Right ventricle myocardium inferior (tissue), 1 donor: ENCODE data around the gene FOXP3. TPM values are rescaled to one million over a fixed set of nuclear protein-coding genes. Genes with fewer than 3 reads are reported as not detected.

ENCODE experiments used
- ATAC-seq: fragments of 200-7000 bp; cut with Tn5 transposase; one replicate; pipeline ENCODE4 v1.9.1; 2020; ENCODE audit warnings: mild to moderate bottlenecking, moderate library complexity
- DNase-seq: peaks from one replicate; pipeline ENCODE4 v3.0.0; 2021; ENCODE audit errors: missing footprints
- intact Hi-C: fragments of 100-400 bp; cut with DNase I; formaldehyde crosslinking; loops from one replicate; pipeline ENCODE4 v1.11.0; 2022
- total RNA-seq: library from RNA; stranded (reverse); fragmentation: NEBNext Ultra II Directional; extraction: Animal tissue kit (Norgen Biotek cat#: 25700); gene quantifications from one replicate; pipeline ENCODE4 v1.2.1, GENCODE V29; 2021
- donor health status: DM: no; HTN: yes; CAD: no; lungs with severe emphysema.

The FOXP3 gene
- total RNA-seq, 1 donor from 2014 or later = not detected

DNA sequence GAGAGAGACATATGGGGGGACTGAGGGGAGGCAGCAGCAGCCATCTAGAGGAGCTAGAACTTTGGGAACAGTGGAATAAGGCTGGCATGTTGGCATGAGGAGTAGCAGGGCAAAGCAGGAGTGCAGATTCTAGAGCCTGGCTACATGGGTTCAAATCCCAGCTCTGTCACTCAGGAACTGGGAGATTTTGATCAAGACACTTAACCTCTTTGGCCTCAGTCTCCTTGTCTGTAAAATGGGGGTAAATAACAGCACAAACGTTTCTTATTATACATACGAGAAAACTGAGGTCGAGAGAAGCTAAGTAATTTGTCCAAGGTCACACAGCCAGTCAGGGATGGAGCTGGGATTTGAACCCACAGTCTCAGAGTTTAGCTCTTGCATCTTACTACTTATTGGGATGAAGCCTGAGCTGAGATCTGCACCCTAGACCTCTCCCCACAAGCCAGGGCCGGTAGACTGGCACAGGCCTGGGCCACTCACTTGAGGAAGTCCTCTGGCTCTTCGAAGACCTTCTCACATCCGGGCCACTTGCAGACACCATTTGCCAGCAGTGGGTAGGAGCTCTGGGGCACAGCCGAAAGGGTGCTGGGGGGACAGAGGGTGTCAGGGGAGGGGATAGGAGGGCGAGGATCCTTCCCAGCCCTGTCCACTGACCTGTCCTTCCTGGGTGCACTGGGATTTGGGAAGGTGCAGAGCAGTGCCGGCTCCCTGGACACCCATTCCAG lies 8.1 kb downstream of the FOXP3 start:
- no peak for ATAC-seq
- no peak for DNase-seq
- intact Hi-C loops = no loop called here

DNA sequence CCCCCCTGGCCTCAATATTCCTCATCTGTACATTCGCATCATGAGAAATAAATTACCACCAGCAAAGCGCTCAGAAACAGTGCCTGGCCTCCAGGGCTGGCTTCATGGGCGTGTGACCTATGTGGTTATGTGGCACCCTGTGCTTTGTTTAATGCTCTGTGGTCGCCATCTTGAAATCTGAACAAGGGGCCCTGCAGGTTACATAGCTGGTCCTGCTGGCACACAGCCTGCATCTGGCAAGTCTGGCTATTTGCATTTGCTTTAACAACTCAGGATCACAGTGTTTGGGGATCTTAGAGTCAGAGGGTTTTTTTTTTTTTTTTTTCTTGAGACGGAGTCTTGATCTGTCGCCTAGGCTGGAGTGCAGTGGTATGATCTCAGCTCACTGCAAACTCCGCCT lies 9.9 kb downstream of the FOXP3 start:
- no peak for DNase-seq
- ATAC-seq = no peak
- intact Hi-C loops = no loop called here

DNA sequence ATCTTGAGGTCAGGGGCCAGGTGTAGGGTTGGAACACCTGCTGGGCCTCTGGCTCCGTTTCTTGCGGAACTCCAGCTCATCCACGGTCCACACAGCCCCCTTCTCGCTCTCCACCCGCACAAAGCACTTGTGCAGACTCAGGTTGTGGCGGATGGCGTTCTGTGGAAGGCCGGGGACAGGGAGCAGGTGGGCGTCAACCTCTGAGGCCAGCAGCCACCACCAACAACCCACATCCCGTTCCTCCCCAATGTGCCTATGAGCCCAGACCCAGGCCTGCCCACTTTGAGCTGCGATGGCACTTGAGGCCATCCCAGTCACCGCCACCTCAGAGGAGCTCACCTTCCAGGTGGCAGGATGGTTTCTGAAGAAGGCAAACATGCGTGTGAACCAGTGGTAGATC lies 13.2 kb downstream of the FOXP3 start:
- ATAC-seq (no peak), DNase-seq (no peak)
- intact Hi-C loops = no loop called here

DNA sequence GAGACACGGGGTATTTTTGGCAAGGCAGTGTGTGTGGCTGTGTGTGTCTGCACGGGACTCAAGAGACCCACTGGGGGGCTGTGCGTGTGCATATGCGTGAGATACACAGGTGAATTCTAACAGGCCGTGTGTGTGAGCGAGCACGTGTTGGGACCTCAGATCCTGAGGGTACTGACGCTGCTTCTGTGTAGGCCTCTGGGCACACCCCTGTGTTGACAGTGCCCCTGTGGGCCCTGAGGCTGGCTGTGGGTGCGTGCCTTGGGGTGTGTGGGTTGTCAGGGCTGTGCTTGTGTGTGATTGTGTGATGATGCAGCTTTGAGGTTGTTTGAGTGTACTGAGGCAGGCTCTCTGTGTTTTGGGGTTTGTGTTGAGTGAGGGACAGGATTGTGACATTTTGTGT lies 13.9 kb downstream of the FOXP3 start:
- intact Hi-C loops = no loop called here
- ATAC-seq (no peak), DNase-seq (no peak)

DNA sequence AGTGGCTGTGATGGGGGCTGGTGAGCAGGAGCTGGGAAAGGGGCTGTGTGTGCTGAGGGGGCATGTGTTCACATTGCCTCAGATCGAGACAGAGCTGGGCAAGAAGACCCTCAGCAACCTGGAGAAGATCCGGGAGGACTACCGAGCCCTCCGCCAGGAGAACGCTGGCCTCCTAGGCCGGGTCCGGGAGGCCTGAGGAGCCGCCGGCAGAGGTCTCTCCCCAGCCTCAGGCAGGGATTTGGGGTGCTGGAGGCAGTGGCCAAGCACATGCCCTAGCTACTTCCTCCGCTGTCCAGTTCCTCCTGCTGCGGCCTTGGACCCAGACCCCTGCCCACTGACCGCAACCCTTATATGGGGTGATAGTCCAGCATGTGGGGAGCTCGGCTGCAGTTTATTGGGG lies 14.4 kb downstream of the FOXP3 start:
- DNase-seq (no peak), ATAC-seq (no peak)
- intact Hi-C loops = no loop called here

DNA sequence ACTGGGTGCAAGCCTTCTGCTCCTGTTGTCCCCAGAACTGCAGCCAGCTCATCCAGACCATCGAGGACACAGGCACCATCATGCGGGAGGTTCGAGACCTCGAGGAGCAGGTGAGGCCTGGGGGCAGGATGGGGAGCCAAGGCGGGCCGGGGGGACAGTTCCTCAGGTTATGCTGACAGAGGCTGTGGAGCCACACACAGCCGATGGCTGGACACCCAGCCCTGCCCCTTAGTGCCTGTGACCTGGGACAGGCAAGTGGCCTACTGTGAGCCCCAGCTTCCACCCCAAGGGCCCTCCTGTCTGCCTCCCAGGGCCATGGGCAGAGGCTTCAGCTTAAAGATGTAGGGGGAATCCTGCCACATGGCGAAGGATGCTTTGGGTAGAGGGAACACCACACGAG lies 14.9 kb downstream of the FOXP3 start:
- no peak for ATAC-seq
- DNase-seq = no peak
- intact Hi-C loops = no loop called here

DNA sequence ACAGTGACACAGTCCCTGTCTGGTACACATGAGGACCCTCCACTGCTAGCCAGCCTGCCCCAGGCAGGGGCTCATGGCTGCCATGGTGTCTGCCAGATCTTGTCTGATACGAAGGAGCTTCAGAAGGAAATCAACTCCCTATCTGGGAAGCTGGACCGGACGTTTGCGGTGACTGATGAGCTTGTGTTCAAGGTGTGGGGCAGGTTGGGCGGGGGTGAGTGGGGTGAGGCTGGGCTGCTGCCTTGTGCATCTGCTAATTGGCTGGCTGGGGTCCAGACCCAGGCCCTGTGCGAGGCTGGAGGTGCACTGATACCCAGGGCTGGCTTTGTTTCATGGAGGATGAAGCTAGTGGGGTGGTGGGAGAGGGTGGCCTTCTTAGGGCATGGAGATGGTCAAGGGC lies 15.4 kb downstream of the FOXP3 start:
- no peak for DNase-seq
- intact Hi-C loops = no loop called here

DNA sequence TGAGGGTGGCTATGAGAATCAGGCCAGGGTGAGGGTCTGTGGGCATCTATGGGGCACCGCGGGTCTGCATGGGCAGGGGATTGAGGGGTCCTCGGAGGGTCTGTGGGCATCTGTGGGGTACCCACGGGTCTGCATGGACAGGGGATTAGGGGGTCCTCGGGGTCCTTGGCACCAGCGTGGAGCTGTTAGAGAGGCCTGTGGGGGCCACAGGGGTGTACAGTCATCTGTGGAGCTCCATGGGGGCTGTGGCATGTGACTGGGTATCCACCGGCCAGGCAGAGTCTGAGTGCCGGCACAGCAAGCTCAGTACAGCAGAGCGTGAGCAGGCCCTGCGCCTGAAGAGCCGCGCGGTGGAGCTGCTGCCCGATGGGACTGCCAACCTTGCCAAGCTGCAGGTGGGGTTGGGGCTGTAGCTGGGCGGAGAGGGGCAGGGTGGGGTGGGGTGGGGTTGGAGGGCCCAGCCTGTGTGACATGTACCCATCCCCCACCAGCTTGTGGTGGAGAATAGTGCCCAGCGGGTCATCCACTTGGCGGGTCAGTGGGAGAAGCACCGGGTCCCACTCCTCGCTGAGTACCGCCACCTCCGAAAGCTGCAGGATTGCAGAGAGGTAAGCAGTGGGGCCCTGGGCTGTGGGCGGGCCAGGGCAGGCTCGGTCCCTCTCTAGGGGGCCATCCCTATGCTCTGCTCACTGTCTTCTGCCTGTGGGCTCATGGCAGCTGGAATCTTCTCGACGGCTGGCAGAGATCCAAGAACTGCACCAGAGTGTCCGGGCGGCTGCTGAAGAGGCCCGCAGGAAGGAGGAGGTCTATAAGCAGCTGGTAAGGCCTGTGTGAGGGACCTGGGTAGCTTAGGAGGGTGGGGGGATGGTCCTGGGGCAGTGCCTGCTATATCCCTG lies 16.3 kb downstream of the FOXP3 start:
- ATAC-seq (no peak), DNase-seq (no peak)
- intact Hi-C loops = no loop called here

More for the DNA sequence above, 15.4 kb downstream of the FOXP3 start:
- no peak for ATAC-seq

DNA sequence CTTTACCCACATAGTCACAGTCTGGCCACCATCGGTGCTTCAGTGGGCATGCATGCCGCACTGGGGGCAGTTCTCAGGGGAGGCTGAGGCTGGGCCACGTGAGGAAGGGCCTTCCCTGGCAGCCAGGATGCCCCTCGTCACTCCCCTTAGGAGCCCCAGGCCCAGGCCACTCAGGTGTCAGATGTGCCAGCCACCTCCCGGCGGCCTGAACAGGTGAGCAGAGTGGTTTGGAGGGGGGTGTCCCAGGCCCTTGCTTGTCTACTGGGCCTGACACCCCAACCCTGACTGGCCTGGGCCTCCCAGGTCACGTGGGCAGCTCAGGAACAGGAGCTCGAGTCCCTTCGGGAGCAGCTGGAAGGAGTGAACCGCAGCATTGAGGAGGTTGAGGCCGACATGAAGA lies 17.2 kb downstream of the FOXP3 start:
- intact Hi-C loops = no loop called here
- DNase-seq = no peak

DNA sequence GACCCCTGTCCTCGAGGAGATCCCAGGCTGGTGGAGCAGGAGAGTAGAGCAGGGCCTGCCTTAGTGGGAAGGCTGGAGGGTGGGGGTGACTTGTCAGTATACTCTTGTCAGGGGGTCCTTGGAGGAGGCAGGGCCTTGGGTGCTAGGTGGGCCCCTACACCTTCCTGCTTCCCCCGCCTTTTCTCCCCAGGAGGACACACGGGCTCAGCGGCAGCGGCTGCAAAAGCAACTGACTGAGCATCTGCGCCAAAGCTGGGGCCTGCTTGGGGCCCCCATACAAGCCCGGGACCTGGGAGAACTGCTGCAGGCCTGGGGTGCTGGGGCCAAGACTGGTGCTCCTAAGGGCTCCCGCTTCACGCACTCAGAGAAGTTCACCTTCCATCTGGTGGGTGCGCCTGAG lies 18.0 kb downstream of the FOXP3 start:
- intact Hi-C loops = no loop called here
- ATAC-seq = no peak

More for the DNA sequence above, 17.2 kb downstream of the FOXP3 start:
- no peak for ATAC-seq

DNA sequence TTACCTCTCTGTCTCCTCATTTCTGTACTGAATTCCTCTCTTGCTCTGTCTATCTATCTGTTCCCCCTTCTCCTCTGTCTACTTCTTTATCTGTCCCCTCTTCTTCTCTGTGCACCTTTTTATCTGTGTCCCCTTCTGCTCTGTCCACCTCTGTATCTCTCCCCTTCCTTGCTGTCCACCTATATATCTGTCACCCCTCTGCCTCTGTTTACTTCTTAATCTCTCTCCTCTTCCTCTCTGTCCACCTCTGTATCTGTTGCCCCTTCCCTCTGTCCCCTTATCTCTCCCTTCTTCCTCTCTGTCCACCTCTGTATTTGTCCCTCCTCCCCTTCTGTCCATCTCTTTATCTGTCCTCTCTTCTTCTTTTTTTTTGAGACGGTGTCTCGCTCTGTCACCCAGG lies 20.3 kb downstream of the FOXP3 start:
- ATAC-seq (no peak), DNase-seq (no peak)
- intact Hi-C loops = no loop called here

More for the DNA sequence above, 18.0 kb downstream of the FOXP3 start:
- no peak for DNase-seq

DNA sequence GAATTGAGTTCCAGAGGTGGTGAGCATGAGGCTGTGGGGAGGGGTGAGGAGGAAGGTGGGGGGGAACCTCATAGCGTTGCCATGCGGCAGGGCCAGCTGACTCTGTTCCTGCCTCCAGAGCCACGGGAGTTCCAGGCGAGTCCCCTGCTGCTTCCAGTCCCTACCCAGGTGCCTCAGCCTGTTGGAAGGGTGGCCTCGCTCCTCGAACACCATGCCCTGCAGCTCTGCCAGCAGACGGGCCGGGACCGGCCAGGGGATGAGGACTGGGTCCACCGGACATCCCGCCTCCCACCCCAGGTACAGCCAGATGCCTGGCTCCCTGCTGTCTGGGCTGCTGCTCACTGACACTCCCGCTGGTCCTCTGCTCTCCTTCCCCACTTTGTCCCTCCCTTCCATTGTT lies 21.3 kb downstream of the FOXP3 start:
- ATAC-seq (no peak), DNase-seq (no peak)
- intact Hi-C loops = no loop called here

DNA sequence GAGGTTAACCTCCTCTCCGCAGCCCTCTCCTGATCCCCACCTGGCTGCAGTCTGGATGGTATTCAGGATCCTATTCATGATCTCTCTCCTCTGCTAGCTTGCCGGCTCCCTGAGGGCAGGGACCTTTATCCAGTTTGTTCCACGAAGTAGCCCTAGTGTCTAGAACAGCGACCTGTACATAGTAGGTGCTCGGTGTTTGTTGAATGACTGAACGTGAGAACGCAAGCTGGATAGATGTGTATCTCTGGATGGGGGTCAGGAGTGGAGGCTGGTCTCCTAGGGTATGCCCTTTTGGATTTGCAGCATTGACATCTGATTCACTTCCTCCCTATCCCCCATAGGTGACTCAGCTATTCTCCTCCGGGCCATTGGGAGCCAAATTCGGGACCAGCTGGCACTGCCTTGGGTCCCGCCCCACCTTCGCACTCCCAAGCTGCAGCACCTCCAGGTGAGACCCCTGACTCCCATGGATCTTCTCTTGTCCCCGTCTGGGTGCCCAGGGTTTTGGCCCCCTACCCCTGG lies 21.9 kb downstream of the FOXP3 start:
- ATAC-seq (no peak), DNase-seq (no peak)
- intact Hi-C loops = no loop called here

DNA sequence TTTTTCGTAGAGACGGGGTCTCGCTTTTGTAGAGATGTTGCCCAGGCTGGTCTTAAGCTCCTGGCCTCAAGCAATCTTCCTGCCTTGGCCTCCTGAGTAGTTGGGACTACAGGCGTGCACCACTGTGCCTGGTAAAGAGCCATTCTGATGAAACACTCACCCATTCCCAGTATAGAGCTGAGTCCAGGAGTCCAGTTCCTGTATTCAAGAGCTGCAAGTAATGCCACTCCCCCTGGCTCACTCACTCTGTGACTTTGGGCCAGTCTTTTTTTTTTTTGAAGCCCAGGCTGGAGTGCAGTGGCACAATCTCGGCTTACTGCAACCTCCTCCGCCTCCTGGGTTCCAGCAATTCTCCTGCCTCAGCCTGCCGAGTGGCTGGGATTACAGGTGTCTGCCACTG lies 25.8 kb downstream of the FOXP3 start:
- intact Hi-C loops = no loop called here

DNA sequence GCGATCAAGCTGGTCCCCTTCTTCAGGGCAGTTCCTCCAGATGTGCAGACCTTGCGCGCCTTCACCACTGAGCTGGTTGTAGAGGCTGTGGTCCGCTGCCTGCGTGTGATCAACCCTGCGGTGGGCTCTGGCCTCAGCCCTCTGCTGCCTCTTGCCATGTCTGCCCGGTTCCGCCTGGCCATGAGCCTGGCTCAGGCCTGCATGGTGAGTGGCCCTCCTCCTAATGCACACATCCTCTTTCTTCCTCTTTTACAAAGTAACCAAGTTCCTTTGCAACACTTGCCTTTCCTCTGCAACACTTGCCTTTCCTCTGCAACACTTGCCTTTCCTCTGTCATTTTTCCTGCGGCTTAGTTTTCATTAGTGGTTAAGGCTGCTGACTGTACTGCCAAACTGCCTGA lies 27.4 kb downstream of the FOXP3 start:
- DNase-seq = peak; percentile 77
- intact Hi-C loops = no loop called here

More for the DNA sequence above, 25.8 kb downstream of the FOXP3 start:
- DNase-seq (no peak), ATAC-seq (no peak)

DNA sequence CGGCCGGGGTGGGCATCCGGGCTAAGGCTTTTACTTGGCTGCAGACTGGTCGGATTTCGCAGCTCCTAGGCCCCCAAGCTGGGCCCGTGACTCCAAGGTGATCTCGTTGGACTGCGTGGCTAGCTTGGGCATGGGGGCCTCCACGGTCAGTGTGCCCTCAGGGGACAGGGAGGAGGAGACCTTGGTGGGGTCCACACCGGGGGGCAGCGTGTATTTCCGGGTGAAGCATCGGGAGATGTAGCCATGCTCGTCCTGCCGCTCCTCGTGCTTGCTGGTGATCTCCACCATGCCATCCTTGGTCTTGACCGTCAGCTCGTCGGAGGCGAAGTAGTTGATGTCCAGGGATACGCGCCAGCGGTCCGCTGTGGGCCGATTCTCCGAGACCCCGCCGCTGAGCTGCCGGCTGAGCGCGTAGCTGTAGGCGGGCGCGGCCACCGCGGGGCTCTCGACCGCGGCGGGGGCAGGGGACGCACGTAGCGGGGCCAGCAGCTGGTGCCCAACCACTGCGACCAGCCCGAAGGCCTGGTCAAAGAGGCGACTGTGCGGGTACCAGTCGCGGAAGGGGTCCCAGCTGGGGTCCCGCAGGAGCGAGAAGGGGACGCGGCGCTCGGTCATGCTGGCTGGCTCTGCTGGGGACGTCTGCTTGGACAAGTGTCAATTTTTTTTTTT lies 30.5 kb downstream of the FOXP3 start:
- ATAC-seq = no peak

More for the DNA sequence above, 27.4 kb downstream of the FOXP3 start:
- ATAC-seq = no peak

DNA sequence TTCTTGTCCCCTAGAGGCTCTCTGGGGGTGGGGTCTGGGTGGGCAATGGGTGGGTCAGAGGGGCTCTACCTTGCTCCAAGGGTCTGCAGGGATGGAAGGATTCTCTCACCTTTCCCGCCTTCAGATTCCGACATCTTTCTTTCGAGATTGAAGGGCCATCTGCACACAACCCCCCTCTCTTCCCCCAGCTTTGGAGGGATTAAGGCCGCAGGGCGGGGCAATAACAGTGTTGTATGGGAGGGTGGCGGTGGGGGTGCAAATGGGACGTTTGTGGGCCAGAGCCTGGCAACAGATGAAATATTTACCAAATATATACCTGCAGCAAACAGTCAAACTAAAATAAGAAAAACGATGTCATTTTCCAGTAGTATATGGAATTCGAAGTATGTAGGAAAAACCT lies 31.3 kb downstream of the FOXP3 start, which contains the start of gene CACNA1F:
Gene CACNA1F (minus strand): TSS at position 165 of the 400 bp plus-strand sequence. CDS start 31 bp downstream, at position 134.
- no peak for DNase-seq
- intact Hi-C loops = loop anchor here (5.0 kb wide), 1 partner anchor 36 kb away; no protein-coding TSS in a partner anchor
- no peak for ATAC-seq

More for the DNA sequence above, 30.5 kb downstream of the FOXP3 start:
- no peak for DNase-seq
- intact Hi-C loops = loop anchor here (2.0 to 5.0 kb wide), 3 partner anchors 35 to 71 kb away; partner anchors contain the start of genes MAGIX and PPP1R3F

DNA sequence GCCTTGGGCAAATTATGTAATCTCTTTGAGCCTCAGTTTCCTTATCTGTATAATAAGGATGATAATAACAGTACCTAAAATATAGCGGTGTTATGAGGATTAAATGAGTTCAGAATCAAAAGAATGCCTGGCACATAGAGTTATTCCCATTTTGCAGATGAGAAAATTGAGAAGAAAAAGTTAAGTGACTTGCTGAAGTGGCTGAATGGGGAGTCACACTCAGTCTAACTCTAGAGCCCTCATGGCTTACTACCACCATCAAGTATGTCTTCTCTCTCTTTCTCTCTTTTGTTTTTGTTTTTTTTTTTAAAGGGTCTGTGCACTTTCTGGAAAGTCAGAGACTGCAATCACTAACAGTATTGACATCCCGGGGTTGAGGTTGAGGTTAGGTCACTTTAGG lies 32.0 kb downstream of the FOXP3 start:
- ATAC-seq = no peak
- DNase-seq = no peak

More for the DNA sequence above, 32.0 kb downstream of the FOXP3 start:
- intact Hi-C loops = loop anchor here (5.0 kb wide), 1 partner anchor 35 kb away; no protein-coding TSS in a partner anchor
